Subcutaneous adipose tissue (tissue), 4 donors: Measurements from ENCODE around the gene JAM3. TPM values are rescaled to one million over a fixed set of nuclear protein-coding genes. Genes with fewer than 3 reads are reported as not detected.

Experiments used
- CTCF ChIP-seq: fragments of 450-650 bp; IDR thresholded peaks from one replicate; pipeline ENCODE4 v1.5.1; 2016; ENCODE audit warnings: low read depth, mild to moderate bottlenecking, control low read depth, antibody characterized with exemption, moderate library complexity
- total RNA-seq, 4 donors: library from RNA; depleted of rRNA; stranded (reverse); fragments of >200 nt; gene quantifications; one replicate each; pipeline ENCODE4 v1.1.0, GENCODE V29; 2016

Gene JAM3
- total RNA-seq, 4 donors from 2014 or later = 14.2 to 18.3 (median 16.5) TPM

DNA sequence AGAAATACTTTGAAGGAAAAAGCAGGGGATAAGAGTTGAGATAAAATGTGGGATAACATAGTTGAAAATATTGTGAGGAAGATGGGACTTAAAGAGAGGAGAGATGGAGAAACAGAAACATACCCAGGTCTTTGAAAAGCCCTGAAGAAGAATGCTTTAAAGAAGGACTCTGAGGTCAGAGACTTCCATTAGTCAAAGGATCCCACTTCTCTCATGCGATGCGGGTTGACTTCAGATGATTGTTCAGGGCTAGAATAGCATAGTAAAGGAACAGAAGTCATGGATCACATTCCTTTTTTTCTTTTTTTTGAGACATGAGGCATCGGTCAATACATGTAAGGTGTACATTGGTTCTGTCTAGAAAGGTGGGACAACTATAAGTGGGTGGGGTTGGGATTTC lies 3.5 kb upstream of the JAM3 start:
- no peak for TF ChIP-seq CTCF

DNA sequence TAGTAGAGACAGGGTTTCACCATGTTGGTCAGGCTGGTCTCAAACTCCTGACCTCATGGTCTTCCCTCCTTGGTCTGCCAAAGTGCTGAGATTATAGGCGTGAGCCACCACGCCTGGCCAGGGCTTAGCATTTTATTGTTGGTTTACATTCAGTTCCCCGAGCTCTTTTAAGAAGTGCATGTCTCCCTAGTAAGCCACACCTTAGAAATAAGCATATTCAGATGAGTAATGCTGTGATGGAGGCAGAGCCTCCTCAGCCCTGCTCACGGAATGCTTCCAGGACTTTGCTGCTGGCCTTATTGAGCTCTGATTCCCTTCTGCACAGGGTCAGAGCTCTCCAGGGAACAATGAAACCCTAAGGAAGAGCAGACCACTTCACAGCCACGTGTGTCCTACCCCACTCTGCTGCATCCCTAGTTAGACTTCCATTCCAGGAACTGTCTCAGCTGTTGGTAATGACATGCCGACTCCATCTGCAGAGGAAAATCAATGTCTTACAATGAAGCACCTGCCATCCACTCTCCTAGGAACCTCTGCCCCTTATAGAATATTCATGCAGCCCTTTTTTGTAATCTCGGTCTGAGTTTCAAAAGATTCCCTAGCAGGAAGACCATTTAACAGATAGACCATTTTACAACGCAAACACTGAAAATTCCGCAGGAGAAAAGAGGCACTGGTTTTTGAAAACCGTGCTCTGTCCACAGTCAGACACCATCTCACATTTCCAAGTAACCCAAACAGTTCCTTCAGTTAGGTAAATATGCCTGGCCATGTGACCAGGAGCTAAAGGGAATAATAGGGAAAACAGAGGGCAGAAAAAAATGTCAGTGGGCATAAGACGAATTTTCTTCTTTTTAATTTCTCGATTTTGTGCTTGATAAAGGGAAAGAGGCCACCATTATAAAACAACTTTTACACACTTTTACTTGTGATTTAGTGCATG lies 1.7 kb upstream of the JAM3 start:
- TF ChIP-seq CTCF = no peak

DNA sequence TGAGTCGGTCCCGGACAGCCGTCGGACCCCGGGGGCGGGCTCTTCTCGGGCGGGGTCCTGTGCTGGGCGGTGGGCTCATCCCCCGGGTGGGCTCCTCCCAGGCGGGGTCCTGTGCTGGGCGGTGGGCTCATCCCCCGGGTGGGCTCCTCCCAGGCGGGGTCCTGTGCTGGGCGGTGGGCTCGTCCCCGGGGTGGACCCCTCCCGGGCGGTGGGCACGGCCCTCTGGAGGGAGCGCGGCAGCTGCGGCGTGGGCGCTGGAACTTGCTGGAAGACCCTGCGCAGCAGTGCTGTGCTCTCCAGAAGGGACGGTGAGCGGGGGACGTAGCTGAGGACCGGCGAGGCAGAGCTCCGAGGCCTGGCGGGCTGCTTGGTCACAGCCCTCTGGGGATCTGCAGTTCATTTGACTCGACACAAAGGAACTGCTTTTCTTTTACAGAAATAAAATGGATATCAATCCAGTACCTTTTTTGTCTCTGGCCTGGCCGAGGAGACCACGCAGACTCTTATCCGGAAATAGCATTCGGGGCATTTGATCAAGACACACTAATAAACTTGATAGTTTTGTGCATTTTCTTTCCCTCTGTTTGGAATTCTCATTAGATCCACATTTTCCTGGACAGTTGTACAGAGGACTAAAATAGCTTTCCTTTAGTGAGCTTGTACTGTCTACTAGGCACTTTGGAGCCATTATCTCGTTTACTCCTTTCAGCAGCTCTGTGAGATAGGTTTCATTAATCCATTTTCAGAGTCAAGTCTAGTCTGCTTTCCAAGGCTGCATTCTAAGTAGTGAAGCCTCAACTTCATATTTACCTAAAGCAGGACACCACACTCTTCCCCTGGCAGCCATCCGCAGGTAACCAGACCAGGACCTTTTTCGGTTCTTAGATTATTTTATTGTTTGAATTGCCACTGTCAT lies 812 bp downstream of the JAM3 start:
- TF ChIP-seq CTCF = no peak

DNA sequence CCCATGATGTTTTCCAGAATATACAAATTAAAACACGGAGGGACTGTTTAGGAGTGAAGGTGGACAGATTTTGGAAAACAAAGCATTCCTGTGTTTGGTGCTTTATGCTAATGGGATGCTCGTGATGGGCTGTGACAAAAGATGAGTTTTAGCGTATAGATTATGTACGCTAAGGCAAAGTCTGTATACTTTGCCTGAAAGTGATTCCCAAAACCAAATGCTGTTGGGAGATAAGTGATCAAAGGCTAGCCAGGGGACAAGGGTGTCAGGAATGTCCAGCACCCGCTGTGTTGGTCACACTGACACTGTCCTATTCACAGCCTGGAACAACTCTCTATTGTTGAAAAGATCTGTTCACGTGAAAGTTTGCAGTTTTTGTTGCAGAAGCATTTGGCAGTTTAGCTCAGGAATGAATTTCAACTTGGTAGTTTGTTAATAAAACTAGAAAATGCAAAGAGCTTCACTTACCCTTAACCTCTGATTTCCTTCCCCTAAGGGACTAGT lies 1.5 kb downstream of the JAM3 start:
- TF ChIP-seq CTCF = no peak

DNA sequence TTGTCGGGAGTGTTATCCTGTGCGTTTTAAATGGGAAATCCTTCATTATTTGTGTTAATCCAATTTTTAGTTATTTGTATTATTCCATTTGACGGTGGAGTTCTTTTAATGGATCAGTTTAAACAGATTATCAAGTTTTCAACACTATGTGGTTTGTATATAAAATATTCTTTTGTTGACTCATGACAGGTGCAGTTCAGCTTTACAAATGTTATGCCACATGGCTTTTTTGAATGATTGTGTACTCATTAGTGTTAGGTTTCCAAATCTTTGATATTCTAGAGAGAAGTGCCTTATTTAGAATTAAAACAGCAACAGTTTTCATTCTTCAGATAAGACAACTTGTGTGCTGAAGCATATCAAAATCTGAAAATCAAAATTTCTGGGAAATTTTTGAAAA lies 2.4 kb downstream of the JAM3 start:
- no peak for TF ChIP-seq CTCF

GRCh38 chr11:134071766-134072402 lies 3.0 kb downstream of the JAM3 start:
- no peak for TF ChIP-seq CTCF
